ENCODE data around the gene NR2F1-AS1.

NR2F1-AS1 gene

GRCh38 chr5:93604644-93605515 is 23.9 kb upstream of the NR2F1-AS1 start:
- Histone ChIP-seq H3K9ac (no peak overlapping the region), H3K27me3 (peaks cover 100% of the 10 kb centered on the region in 11 experiments), H3K4me1 (peaks cover 0 to 5% (median 0%) of the 10 kb centered on the region in 10 experiments; a peak in 2 of 20 replicates), H3K9me3 (replicated peaks in 1 of 11) (peaks cover 0 to 13% (median 4%) of the 10 kb centered on the region in 11 experiments; a peak in 8 of 22 replicates), H3K4me2 (no peak overlapping the region), H3K36me3 (no peaks in the 10 kb centered on the region), H4K20me1 (peaks cover 0 to 94% (median 79%) of the 10 kb centered on the region in 11 experiments; a peak in 18 of 22 replicates), H3K27ac (no peak overlapping the region), H3K4me3 (no peak overlapping the region)
- no peak for TF ChIP-seq Cebpa-rat (IDR thresholded peaks at IDR 0.05)

DNA sequence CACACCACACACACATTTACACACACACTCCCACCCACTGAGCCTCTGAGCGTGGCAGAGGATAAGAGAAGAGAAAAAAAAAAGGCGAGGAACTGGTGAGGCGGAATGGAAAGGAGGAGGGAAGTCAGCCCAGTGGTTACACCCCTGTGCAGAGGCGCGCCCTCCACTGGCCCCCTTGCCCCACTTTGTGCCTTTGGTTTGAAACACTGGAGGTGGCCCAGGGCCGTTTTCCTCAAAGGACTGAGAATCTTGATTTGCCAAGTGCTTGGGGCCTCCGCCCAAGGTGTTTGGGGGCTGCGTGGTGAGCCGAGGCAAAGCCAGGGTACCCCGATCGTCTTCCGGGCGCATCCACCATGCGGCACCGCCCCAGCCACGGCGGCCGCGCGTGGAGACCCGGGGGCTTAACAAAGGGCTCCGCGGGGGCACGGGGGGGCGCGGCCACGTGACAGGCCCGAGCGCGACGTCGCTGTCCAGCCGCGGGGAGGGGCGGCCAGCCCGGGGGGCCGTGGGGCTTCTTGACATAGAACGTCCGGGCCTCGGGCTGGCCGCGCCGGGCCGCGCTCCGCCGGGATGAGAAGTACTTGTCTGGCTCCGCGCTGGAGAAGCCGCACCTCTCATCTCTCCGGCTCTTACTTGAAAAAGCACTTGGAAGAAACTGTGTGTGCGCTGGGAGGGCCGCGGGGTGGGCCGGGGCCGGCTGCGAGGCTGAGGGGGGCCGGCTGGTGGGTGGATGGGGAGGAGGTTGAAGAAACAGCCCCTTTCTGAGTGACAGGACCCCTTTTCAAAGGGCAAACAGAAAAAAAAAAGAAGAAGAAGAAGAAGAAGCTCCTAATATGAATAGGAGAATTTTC is 23.0 kb upstream of the NR2F1-AS1 start:
- Histone ChIP-seq H3K27ac (no peak overlapping the region), H3K36me3 (no peaks in the 10 kb centered on the region), H3K9me3 (replicated peaks in 1 of 11) (peaks cover 0 to 13% (median 4%) of the 10 kb centered on the region in 11 experiments; a peak in 8 of 22 replicates), H3K4me3 (no peak overlapping the region), H3K9ac (no peak overlapping the region), H3K4me1 (peaks cover 0 to 5% (median 0%) of the 10 kb centered on the region in 10 experiments; a peak in 2 of 20 replicates), H4K20me1 (peaks cover 0 to 94% (median 79%) of the 10 kb centered on the region in 11 experiments; a peak in 18 of 22 replicates), H3K27me3 (peaks cover 100% of the 10 kb centered on the region in 11 experiments), H3K4me2 (no peak overlapping the region)
- no peak for TF ChIP-seq Cebpa-rat (IDR thresholded peaks at IDR 0.05)

DNA sequence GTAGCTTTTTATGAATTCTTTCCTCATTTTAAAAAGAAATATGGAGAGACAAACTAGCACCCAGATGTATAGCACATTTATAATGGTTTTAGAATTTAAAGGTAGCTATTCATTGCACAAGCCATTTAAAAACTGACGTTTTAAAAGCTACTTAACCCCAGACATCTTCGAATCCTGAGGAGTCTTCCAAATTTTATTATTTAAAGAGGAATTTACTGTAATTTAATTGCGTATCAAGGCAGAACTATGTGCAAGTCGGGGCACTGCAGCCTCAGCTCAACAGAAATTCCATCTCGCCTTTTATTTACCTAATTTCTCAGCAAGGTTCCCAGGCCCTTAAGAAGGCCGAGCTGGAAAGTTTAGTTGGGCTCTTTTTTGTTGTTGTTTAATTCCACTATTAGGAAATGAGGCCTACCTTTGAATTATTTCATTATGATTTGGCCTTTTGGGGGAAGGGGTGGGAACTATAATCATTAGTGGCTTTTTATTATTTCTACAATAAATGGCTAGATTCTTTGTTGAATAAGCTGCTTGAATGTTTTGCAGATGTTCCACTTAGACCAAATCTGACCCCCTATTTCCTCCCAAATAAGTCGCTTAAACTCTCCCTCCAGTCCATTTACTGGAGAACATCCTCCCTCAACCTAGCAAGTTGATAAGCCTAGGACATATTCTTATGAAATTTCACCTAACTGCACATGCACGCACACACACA is 22.2 kb upstream of the NR2F1-AS1 start:
- Histone ChIP-seq H3K27ac (no peak overlapping the region), H3K4me1 (peaks cover 0 to 4% (median 0%) of the 10 kb centered on the region in 10 experiments; a peak in 2 of 20 replicates), H3K9me3 (replicated peaks in 1 of 11) (peaks cover 0 to 16% (median 4%) of the 10 kb centered on the region in 11 experiments; a peak in 9 of 22 replicates), H3K4me2 (no peak overlapping the region), H3K4me3 (no peak overlapping the region), H3K36me3 (no peaks in the 10 kb centered on the region), H3K27me3 (peaks cover 100% of the 10 kb centered on the region in 11 experiments), H4K20me1 (peaks cover 0 to 94% (median 79%) of the 10 kb centered on the region in 11 experiments; a peak in 18 of 22 replicates), H3K9ac (no peak overlapping the region)
- no peak for TF ChIP-seq Cebpa-rat (IDR thresholded peaks at IDR 0.05)

- Histone ChIP-seq H3K36me3 (no peaks in the 10 kb centered on the region), H4K20me1 (peaks cover 0 to 94% (median 79%) of the 10 kb centered on the region in 11 experiments; a peak in 18 of 22 replicates), H3K4me1 (no peaks in the 10 kb centered on the region), H3K27ac (no peak overlapping the region), H3K9me3 (replicated peaks in 1 of 11) (peaks cover 0 to 24% (median 6%) of the 10 kb centered on the region in 11 experiments; a peak in 11 of 22 replicates), H3K27me3 (peaks cover 100% of the 10 kb centered on the region in 11 experiments), H3K9ac (no peak overlapping the region), H3K4me3 (no peak overlapping the region), H3K4me2 (no peak overlapping the region)
- no peak for TF ChIP-seq Cebpa-rat (IDR thresholded peaks at IDR 0.05)
Observed at GRCh38 chr5:93602241-93603077, 21.4 kb upstream of the NR2F1-AS1 start.

GRCh38 chr5:93601802-93602155 is 20.8 kb upstream of the NR2F1-AS1 start:
- H3K36me3 ChIP-seq: no peaks in the 10 kb centered on the region
- no peak for TF ChIP-seq Cebpa-rat (IDR thresholded peaks at IDR 0.05)
- no peak overlapping the region for H3K9ac ChIP-seq
- peaks cover 5 to 31% (median 12%) of the 10 kb centered on the region in 11 experiments; a peak in 21 of 22 replicates for H3K9me3 ChIP-seq (replicated peaks in 1 of 11)
- no peak overlapping the region for H3K4me3 ChIP-seq
- peaks cover 100% of the 10 kb centered on the region in 11 experiments for H3K27me3 ChIP-seq
- H3K4me1 ChIP-seq: no peaks in the 10 kb centered on the region
- H4K20me1 ChIP-seq: peaks cover 0 to 94% (median 81%) of the 10 kb centered on the region in 11 experiments; a peak in 18 of 22 replicates
- H3K27ac ChIP-seq: no peak overlapping the region
- H3K4me2 ChIP-seq: no peak overlapping the region

- Histone ChIP-seq H3K9ac (no peak overlapping the region), H3K36me3 (no peaks in the 10 kb centered on the region), H4K20me1 (peaks cover 0 to 94% (median 82%) of the 10 kb centered on the region in 11 experiments; a peak in 18 of 22 replicates), H3K4me2 (no peak overlapping the region), H3K9me3 (replicated peaks in 1 of 11) (peaks cover 10 to 36% (median 18%) of the 10 kb centered on the region in 11 experiments), H3K4me3 (no peak overlapping the region), H3K27ac (no peak overlapping the region), H3K27me3 (peaks cover 100% of the 10 kb centered on the region in 11 experiments), H3K4me1 (no peaks in the 10 kb centered on the region)
- no peak for TF ChIP-seq Cebpa-rat (IDR thresholded peaks at IDR 0.05)
Observed at GRCh38 chr5:93601071-93601801, 20.2 kb upstream of the NR2F1-AS1 start.

DNA sequence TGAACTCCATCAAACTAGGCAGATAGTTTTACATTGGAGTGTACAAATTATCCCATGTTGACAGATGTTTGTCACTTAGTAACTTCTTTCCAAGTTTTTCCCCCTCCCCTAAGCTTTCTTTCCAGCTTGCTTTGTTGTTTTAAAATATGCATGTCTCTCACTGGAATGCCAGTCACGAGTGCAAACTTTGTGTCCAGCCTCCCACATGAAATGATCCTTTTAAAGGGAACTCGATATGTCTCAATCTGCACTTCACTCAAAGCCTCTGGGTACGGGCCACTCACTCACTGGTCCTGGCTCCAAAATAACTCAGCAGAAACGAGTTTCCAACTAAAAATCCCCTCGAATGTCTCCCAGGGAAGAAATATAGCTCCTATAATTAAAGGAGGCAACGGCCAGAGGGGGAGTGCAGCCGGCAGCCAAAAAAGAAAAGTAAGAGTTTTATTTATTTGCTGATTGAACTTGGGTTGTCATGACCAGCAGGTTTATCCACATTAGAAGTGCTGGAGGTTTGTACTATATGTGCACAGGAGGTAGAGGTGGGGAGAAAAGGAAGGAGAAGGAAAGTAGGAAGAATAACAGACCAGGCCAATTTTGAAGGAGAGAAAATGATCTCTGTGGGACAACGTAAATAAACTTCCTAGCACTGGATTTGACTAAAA is 19.5 kb upstream of the NR2F1-AS1 start:
- Histone ChIP-seq H3K4me1 (no peaks in the 10 kb centered on the region), H3K36me3 (no peaks in the 10 kb centered on the region), H3K27ac (no peak overlapping the region), H3K9me3 (replicated peaks in 1 of 11) (peaks cover 17 to 43% (median 25%) of the 10 kb centered on the region in 11 experiments), H3K4me3 (no peak overlapping the region), H4K20me1 (peaks cover 0 to 92% (median 80%) of the 10 kb centered on the region in 11 experiments; a peak in 18 of 22 replicates), H3K9ac (no peak overlapping the region), H3K4me2 (no peak overlapping the region), H3K27me3 (peaks cover 100% of the 10 kb centered on the region in 11 experiments)
- TF ChIP-seq Cebpa-rat (IDR thresholded peaks at IDR 0.05): no peak
